ENCODE measurements around the gene PPP1R14B. TPM values are rescaled to one million over a fixed set of nuclear protein-coding genes. Genes with fewer than 3 reads are reported as not detected.

PPP1R14B gene
- total RNA-seq, 1 donor from 2014 or later: 265 TPM

DNA sequence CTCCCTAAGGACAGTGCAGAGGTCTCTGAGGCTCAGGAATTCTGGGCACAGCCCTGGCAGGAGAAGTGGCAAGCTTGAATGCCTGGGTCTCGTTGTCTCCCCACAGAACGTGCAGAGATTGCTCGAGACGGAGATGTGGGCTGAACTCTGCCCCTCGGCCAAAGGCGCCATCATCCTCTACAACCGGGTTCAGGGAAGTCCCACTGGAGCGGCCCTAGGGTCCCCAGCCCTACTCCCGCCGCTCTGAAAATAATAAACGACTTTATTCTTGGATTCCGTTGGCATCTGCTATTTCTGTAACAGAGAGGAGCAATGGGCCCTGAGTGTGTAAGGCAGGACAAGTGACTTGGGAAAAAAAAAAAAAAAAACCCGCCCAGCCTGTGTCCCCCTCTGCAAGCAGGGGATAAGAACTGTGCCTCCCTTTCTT is 17.0 kb downstream of the PPP1R14B start:
- no peak for ATAC-seq

GRCh38 chr11:64229090-64229743 is 17.5 kb downstream of the PPP1R14B start:
- ATAC-seq: no peak

- no peak for ATAC-seq
Observed at GRCh38 chr11:64227405-64227956, 19.3 kb downstream of the PPP1R14B start.

DNA sequence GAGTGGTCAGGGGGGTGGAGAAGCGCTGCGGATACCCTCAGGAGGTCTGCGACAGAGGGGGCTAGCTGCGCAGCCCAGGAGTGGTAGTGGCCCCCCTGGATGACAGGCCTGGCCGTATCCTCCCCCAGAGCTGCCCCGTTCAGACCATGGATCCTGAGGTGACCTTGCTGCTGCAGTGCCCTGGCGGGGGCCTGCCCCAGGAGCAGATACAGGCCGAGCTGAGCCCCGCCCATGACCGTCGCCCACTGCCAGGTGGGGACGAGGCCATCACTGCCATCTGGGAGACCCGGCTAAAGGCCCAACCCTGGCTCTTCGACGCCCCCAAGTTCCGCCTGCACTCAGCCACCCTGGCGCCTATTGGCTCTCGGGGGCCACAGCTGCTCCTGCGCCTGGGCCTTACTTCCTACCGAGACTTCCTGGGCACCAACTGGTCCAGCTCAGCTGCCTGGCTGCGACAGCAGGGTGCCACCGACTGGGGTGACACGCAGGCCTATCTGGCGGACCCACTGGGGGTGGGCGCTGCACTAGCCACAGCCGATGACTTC is 20.2 kb downstream of the PPP1R14B start:
- ATAC-seq: peak; percentile 26

- ATAC-seq: peak; percentile 74
Observed at GRCh38 chr11:64225608-64226506, 20.9 kb downstream of the PPP1R14B start, which contains the start of the genes NUDT22 and TRPT1. Gene NUDT22 (plus strand): TSS chr11:64226274. CDS start chr11:64226653, 379 bp downstream. Gene TRPT1 (minus strand): TSS chr11:64226186. CDS start chr11:64225860, 326 bp downstream.

GRCh38 chr11:64224891-64225607 is 21.7 kb downstream of the PPP1R14B start:
- peak; percentile 0 for ATAC-seq

DNA sequence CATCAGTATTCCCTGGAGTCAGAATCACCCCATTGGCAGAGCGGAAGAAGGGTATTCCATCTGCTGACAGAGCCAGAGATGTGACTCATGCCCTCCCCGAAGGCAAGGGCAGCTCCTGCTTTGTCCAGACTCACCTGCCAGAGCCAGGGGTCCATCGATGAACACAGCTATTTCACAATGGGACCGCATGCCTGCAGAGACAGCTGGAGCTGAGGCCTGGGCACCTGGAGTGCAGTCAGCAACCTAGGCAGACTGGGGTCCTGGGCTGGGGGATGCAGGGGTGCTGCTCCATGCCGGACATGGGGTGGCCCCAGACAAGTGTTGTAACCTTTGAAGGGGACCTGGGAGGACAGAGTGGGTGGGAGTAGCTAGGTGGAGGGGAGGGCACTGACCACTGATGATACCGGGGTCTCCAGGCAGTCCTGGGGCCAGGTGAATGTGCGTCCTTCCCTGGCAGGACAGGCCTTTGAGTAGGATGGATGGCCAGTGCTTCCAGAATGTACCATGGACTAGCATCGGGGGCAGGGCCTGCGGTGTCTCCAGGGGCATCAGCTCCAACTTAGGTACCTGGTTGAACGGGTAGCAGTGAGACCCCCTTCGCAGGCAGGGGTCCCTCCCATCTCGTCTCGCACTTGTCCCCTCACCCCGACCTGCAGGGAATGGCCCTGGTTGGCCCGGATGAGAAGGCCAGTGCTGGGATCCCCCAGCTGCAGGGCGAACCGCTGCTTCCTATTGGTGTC is 22.4 kb downstream of the PPP1R14B start:
- ATAC-seq: no peak

- no peak for ATAC-seq
Observed at GRCh38 chr11:64223001-64223651, 23.6 kb downstream of the PPP1R14B start.

- no peak for ATAC-seq
Observed at GRCh38 chr11:64222651-64223000, 24.1 kb downstream of the PPP1R14B start.

DNA sequence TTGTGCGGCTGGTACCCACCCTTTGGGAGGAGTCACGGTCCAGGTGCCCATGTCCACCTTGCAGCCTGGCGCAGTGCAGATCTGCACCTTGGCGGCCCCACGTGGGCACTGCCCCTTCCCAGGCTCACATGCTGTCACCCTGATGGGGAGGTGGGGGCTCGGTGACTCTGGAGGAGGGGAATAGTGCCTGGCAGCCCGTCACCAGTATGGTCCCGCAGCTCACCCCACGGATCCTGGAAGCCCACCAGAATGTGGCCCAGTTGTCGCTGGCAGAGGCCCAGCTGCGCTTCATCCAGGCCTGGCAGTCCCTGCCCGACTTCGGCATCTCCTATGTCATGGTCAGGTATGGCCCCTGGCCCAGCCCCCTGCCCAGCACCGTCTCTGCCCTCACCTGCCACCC is 25.9 kb downstream of the PPP1R14B start:
- no peak for ATAC-seq

DNA sequence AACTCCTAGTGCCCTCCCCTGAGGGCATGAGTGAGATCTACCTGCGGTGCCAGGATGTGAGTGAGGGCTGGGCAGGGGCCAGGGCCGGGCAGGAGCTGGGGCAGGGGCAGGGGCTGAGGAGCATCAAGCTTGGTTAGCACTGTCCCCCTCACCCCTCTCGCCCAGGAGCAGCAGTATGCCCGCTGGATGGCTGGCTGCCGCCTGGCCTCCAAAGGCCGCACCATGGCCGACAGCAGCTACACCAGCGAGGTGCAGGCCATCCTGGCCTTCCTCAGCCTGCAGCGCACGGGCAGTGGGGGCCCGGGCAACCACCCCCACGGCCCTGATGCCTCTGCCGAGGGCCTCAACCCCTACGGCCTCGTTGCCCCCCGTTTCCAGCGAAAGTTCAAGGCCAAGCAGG is 26.5 kb downstream of the PPP1R14B start:
- no peak for ATAC-seq

DNA sequence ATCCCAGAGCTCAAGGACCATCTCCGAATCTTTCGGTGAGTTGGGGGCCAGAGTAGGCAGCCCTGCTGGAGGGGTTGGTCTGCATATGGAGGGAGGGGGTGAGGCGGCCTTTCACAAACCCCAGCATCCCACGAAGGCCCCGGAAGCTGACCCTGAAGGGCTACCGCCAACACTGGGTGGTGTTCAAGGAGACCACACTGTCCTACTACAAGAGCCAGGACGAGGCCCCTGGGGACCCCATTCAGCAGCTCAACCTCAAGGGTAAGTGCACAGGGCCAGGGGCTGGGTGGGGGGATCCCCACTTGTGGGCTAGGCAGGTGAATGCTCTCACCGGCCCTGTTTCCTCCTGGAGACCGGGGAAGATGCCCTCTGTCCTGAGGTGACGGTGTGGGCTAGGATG is 27.0 kb downstream of the PPP1R14B start:
- ATAC-seq: no peak

DNA sequence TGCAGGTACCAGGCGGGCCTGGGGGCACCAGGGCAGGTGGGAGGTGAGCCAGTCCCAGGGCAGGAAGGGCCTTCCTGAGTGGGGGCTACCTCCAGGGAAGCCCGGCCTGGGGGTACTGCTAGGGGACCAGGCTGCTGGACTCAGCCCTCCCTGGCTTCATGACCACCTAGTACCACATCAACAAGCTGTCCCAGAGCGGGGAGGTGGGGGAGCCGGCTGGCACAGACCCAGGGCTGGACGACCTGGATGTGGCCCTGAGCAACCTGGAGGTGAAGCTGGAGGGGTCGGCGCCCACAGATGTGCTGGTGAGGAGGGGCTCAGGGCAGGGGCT is 27.4 kb downstream of the PPP1R14B start:
- no peak for ATAC-seq

- no peak for ATAC-seq
Observed at GRCh38 chr11:64218628-64219353, 28.0 kb downstream of the PPP1R14B start.

GRCh38 chr11:64216879-64217278 is 29.9 kb downstream of the PPP1R14B start:
- no peak for ATAC-seq

DNA sequence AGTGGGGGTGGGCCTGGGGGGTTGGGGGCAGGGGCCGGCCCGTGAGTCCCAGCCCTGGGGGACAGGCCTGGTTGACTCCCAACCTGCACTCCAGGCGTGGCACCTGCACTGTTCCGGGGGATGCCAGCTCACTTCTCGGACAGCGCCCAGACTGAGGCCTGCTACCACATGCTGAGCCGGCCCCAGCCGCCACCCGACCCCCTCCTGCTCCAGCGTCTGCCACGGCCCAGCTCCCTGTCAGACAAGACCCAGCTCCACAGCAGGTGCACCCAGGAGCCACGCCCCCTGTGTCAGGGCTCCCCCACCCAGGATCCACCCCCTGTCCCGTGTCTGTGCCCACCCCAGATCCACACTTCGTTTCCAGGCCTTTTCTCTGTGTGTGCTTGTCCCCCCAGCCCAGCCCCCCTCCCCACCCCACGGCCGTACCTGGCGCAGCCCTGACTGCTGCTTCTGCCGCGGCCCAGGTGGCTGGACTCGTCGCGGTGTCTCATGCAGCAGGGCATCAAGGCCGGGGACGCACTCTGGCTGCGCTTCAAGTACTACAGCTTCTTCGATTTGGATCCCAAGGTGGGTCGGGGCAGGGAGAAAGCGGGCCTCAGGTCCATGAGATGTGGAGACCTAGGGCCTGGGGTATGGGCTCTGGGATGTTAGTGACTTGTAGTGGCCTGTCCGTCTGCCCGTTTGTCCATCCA is 35.4 kb downstream of the PPP1R14B start:
- no peak for ATAC-seq

DNA sequence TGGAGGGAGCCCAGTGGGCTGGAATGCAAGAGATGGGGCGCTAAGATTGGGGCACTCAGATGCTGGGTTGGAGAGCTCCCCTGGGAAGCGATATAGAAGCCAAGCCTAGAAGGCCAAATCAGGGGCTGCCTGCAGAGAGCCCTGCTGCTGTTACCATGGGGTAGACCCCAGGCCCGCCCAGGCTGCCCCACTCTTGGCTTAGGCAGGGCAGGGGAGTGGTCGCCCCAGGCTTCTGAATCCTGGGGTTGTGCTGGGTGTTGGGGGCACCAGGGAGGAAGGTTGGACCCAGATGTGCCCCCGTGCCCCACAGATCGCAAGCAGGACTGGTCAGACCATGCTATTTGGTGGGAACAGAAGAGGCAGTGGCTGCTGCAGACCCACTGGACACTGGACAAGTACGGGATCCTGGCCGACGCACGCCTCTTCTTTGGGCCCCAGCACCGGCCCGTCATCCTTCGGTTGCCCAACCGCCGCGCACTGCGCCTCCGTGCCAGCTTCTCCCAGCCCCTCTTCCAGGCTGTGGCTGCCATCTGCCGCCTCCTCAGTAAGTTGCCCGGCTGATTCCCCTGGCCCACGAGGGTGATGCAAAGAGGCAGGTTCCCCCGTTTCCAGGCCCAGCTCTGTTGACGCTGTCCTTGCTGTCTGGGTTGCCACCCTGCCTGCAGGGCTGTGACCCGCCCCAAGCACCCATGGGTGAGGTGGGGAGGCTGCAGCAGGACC is 36.3 kb downstream of the PPP1R14B start:
- ATAC-seq: no peak

DNA sequence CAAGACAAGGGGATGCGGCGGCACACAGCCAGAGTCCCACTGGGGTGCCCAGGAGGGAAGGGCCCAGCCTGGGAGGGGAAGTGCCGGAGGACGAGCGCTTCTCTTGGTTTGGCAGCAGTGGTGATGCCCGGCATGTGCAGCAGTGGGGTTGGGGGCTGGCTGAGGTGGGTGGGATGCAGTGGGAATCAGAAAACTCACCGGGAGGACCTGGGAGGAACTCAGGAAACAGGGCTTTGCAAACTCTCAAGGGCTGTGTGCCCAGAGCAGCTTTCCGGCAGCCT is 37.2 kb downstream of the PPP1R14B start:
- no peak for ATAC-seq

DNA sequence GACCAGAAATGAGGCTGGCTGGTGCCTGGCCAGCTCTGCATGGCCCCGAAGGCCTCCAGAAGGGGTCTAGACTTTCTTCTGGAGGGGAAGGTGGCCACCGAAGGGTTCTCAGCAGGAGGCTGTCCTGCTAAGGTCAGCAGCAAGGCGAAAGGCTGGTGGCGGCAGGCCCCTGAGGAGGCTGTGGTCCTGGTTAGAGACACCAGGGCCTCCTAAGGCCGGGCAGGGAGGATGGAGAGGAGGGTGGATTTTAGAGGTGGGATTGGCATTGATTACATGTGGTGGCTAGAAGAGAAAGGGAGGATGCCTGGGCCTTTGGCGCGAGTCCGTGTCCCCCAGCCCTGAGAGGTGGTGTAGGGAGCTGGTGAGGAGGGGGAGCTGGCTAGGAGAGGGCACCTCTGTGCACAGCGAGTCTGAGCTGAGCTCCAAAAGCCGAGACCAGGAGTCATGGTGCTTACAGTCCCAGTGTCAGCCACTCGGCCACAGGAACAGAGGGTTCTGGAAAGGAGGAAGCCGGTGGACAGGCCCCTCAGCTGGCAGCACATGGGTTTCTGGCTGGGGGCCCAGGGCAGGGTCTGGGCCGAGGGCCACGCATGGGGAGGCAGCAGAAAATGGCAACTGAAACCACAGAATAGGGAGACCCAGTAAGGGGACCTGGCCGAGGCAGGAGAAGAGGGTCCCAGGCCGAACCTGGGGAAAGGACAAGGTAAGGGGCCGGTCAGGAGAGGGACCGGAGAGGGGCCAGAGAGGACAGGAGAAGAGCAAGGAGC is 37.8 kb downstream of the PPP1R14B start:
- no peak for ATAC-seq

All from esophagus mucosa (tissue), 1 donor.